ENCODE results near the gene NAV3. TPM values are rescaled to one million over a fixed set of nuclear protein-coding genes. Genes with fewer than 3 reads are reported as not detected.

The NAV3 gene
- total and polyA plus RNA-seq, 9 of the 15 experiments (the other 6 are each of a cell fraction or from before 2014, with no cell fraction given), result 0.04 TPM; not detected in 8

- Histone ChIP-seq H3K36me3 (ENCODE audit: control insufficient read depth, insufficient read depth, low read length) (no peaks in the 10 kb centered on the region), H2AFZ (ENCODE audit: low read depth, low read length) (no peak overlapping the region), H3K27ac (ENCODE audit: extremely low read depth, low read depth, low read length) (no peak overlapping the region), H3K4me2 (ENCODE audit: insufficient read depth, low read length) (no peak overlapping the region), H4K20me1 (replicated peaks; ENCODE audit: control insufficient read depth, insufficient read depth, low read length) (no peaks in the 10 kb centered on the region), H3K79me2 (ENCODE audit: control insufficient read depth, insufficient read depth, low read length) (no peaks in the 10 kb centered on the region), H3K4me1 (replicated peaks in 1 of 2; ENCODE audit: control insufficient read depth in 2 of 2, insufficient read depth in 2 of 2, low read length in 2 of 2) (no peaks in the 10 kb centered on the region), H3K9me3 (replicated peaks; ENCODE audit: control insufficient read depth, insufficient read depth, low read depth, low read length) (no peaks in the 10 kb centered on the region), H3K9me1 (ENCODE audit: control insufficient read depth, insufficient read depth, low read length) (no peaks in the 10 kb centered on the region), H3K9ac (ENCODE audit: insufficient read depth in 1 of 2, low read depth in 2 of 2, low read length in 2 of 2) (no peak overlapping the region), H3K27me3 (ENCODE audit: control insufficient read depth in 2 of 2, insufficient read depth in 2 of 2, low read length in 2 of 2) (no peaks in the 10 kb centered on the region), H3K4me3 (no peak overlapping the region)
- FAIRE-seq, result no peak
- 0% methylated on average over 1 of the region's 1 CpG for WGBS (ENCODE audit: insufficient coverage, low coverage, missing lambda C conversion rate)
- ChIA-PET POLR2A (no interaction called here), CTCF (ENCODE audit: low intra/inter-chr PET ratio) (no interaction called here)
- ATAC-seq, result no peak
- DNase-seq (ENCODE audit: extremely low read depth in 1 of 4, low spot score in 3 of 4), result no peak
- no TSS peak for BruUV-seq (replicated peaks)
- intact Hi-C loops (cut with micrococcal nuclease) (no loop called here), in situ Hi-C loops (cut with MboI) (no loop called here)
- no peak for TF ChIP-seq RFX1 (IDR thresholded peaks at IDR 0.05)
- no peak for TF ChIP-seq ZNF280A (IDR thresholded peaks at IDR 0.05; ENCODE audit: low read depth, partially characterized antibody)
- TF ChIP-seq ZBTB17 (CRISPR knock-in tag; IDR thresholded peaks at IDR 0.05), result no peak
- no peak for TF ChIP-seq ZC3H11A (IDR thresholded peaks at IDR 0.05; ENCODE audit: low read depth, low read length)
- TF ChIP-seq XRCC5 (IDR thresholded peaks at IDR 0.05; ENCODE audit: low read depth, low read length), result no peak
- TF ChIP-seq NKRF (IDR thresholded peaks at IDR 0.05; ENCODE audit: borderline replicate concordance), result no peak
- no peak for TF ChIP-seq ZNF655 (CRISPR knock-in tag; IDR thresholded peaks at IDR 0.05)
- TF ChIP-seq KDM2B (CRISPR knock-in tag; IDR thresholded peaks at IDR 0.05), result no peak
Observed at GRCh38 chr12:77907936-77908335, 77.2 kb downstream of the NAV3 start.
